Mesodermal cell (in vitro differentiated cells): ENCODE data around the gene IGFBP6.

Experiments used
- H3K27ac ChIP-seq: 2 replicates; pipeline ENCODE4 v1.7.0; 2013; ENCODE audit warnings: mild to moderate bottlenecking, low read depth, low read length, moderate library complexity; ENCODE audit not compliant: severe bottlenecking
- H3K36me3 ChIP-seq: 2 replicates; pipeline ENCODE4 v1.7.1; 2013; ENCODE audit warnings: mild to moderate bottlenecking, low read length, moderate library complexity; ENCODE audit not compliant: control insufficient read depth, insufficient read depth
- H3K4me1 ChIP-seq: one replicate; pipeline ENCODE4 v1.7.1; 2013; ENCODE audit warnings: mild to moderate bottlenecking, low read length; ENCODE audit not compliant: insufficient read depth, control insufficient read depth, poor library complexity, severe bottlenecking
- H3K4me3 ChIP-seq: 2 replicates; pipeline ENCODE4 v1.7.0; 2013; ENCODE audit warnings: low read length, control low read depth, mild to moderate bottlenecking; ENCODE audit not compliant: insufficient read depth, poor library complexity, severe bottlenecking; ENCODE audit errors: extremely low read depth
- H3K9me3 ChIP-seq: 2 replicates; pipeline ENCODE4 v1.7.1; 2013; ENCODE audit warnings: mild to moderate bottlenecking, low read length, moderate library complexity; ENCODE audit not compliant: control insufficient read depth
- WGBS, 2 experiments: methylation state at CpG; one replicate each; pipeline ENCODE4 v1.1.5; 2013; ENCODE audit warnings: missing lambda C conversion rate in 2 of 2; ENCODE audit not compliant: insufficient coverage in 2 of 2; 5-methylcytosine and 5-hydroxymethylcytosine counted together

Gene IGFBP6

DNA sequence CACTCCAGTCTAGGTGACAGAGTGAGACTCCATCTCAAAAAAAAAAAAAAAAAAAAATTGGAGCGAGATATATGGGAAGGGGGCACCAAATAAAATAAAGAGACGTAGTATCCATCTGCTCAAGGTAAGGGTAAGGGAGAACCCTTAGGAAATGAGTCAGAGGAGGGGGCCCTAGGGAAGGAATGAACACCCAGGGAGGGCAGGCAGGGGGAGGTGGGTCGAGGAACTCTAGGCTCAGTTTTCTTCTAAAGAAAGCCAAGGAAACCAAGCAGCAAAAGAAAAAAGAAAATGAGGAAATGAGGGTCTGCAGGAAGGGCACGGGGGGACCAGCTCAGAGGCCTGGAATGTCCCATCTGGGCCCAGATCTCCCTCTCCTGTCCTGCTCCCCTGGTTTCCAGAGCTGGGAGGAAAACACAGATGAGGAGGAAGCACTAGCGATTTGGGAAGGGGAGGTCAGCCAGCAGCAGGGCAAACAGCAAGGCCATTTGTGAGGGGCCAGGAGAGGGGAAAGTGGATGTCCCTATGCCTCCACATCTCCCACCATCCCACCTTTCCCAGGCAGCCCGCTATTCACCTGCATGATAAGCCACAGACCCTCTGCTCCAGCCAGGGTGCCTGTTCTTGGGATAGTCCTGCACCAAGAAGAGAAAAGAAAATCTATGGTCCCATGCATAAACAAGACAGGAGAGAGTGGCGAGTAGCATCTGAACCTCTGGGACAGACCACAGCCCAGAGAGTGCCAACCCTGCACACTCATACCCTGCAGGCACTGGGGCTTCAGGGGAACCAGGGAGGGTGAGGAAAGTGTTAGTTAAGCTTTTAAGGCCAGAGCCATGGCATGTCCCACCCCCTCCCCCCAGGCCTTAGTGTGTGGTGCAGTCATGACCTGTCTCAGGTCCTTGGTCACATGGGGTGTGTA is 30.1 kb upstream of the IGFBP6 start:
- Histone ChIP-seq H3K4me1 (peaks cover 37% of the 10 kb centered on the region), H3K36me3 (peaks cover 24% of the 10 kb centered on the region), H3K27ac (peak overlapping the region; percentile 53), H3K4me3 (no peak overlapping the region), H3K9me3 (no peaks in the 10 kb centered on the region)
- 82 to 89% methylated on average over 4 of the region's 7 CpGs for WGBS, 2 experiments

DNA sequence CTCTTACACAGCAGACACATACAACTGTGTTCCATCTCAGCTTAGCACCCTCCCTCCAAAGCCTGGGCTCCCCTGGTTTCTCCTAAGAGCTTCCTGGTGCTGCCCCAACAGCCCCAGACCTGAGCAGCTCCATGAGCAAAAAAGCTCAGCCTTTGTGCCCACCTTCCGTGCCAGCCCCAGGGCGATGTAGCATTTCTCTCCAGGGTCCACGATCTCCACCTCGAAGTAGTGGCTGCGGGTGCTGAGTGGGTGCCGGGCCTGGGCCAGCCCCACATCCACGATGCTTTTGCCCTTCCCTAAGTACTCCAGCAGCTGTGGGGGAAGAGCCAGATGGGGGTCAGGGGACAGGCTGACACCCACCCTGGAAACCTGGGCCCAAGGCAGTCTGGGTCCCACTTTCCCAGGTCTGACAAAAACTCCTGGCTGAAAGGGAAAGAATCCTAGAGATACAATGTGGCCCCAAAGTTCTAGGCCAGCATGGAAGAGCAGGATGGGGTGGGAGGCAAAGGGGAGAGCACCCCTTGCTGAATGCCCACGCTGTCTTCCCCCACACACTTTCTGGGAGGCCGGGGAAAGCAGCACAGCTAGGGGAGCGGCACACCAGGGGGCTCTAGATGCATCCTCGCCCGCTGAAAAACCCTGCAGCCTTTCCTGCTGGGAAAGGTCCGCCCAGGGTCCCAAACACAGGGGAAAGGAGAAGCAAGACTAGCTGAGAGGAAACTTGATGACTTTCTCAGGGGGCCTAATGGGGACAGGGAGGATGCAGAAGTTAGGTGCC is 29.3 kb upstream of the IGFBP6 start:
- Histone ChIP-seq H3K36me3 (peaks cover 19% of the 10 kb centered on the region), H3K4me1 (peaks cover 44% of the 10 kb centered on the region), H3K27ac (no peak overlapping the region), H3K4me3 (no peak overlapping the region), H3K9me3 (no peaks in the 10 kb centered on the region)
- 91 to 95% methylated on average over 11 to 12 of the region's 13 CpGs for WGBS, 2 experiments

DNA sequence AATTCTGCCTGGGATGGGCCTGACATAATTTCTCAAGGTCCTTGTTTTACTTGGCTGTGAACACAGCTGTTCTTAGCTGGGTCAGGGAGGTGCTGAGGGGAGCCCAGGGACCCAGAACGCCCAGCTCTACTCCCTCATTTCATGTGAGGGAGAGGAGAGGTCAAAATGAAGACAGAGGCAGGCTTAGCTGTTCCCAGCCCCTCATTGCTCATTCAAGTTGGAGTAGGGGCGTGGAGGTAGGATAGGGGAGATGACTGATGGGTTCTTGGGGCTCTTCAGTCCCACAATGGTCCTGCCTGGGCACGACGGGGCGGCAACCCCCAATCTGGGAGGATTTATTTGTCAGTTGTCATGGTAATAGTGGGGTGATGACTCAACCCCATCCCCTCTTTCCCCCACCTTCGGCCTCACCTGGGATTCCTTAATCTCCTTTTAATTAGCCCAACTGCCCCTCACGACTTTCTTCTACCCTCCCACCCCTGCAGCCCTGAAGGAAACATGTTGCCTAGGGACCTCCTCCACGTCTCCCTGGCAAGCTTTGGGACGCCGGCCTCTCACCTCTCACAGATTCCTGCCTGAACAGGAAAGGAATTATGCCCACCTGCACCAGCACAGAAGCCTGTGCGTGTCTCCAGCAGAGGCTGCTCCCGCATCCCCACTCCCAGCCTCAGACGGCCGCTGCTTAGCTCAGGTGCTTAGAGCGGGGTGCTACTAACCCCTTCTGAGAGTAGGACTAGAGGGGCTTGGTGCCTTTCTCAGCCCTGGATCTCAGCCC is 28.5 kb upstream of the IGFBP6 start:
- 68 to 90% methylated on average over 5 to 10 of the region's 15 CpGs for WGBS, 2 experiments
- no peak overlapping the region for H3K27ac ChIP-seq
- peaks cover 44% of the 10 kb centered on the region for H3K4me1 ChIP-seq
- H3K4me3 ChIP-seq = no peak overlapping the region
- no peaks in the 10 kb centered on the region for H3K9me3 ChIP-seq
- peaks cover 19% of the 10 kb centered on the region for H3K36me3 ChIP-seq

DNA sequence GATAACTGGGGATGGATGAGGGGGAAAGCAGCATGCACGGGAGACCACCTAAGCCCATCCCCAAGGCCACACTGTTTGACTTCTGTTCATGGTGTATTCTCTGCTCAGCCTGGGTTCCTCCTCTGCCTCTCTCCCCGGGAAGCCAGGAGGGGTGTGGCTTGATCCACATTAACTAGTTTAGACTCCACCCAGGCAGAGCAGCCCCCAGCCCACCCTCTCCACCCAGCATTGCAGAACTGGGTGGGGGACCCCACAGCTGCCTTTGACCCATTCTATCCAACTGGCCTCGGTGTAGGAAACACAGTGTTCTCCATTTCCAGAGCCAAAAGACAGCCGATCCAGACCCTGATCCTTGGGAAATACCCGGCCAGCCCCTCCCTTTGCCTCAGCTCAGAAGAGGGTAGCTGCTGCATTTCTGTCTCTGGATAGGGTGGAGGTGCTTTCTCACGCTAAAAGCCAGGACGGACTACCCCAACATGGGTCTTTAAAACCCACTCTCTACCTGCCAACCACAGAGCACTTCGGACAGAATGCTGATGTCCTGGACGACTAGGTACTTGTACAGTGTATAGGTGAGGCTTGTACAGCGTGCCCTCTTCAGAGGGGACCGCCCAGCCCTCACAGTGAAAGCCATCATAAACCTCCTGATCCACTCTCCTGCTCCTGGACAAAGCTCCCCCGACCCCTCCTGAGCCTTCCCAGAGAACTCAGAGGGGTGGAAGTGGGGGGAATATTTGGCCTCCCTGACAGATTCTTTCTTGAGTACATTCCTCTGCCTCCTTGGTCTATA is 27.7 kb upstream of the IGFBP6 start:
- whole genome bisulfite sequencing, 2 experiments = 79 to 82% methylated on average over 3 to 4 of the region's 12 CpGs
- H3K4me3 ChIP-seq = no peak overlapping the region
- peaks cover 44% of the 10 kb centered on the region for H3K4me1 ChIP-seq
- H3K9me3 ChIP-seq = no peaks in the 10 kb centered on the region
- H3K36me3 ChIP-seq = peaks cover 27% of the 10 kb centered on the region
- H3K27ac ChIP-seq = no peak overlapping the region

DNA sequence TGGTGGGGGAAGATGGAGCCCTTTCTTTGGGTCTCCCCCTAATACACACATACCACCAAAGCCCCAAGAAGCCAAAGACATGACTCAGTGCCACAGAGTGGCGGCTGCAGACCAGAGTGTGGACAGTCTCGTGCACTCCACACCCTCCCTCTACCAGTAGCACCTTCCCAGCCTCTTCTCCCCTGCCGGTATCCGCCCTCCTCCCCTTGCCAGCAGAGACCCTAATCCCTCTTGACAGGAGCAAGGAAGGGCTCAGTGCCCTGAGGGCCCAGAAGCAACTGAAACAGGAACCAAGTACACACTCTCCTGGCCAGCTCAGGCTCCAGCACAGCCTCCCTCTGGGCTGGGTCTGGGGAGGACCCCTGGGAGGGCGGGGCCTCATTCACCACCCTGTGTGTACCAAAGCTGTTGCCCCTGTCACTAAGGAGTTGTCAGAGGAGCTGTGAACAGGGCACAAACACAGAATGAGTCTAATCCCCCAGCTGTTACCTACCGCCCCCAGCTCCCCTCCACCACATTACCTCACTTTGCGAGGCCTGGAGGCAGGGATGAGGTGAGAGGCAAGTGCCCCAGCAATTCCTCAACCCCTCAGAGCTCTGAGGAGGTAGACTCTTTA is 26.5 kb upstream of the IGFBP6 start:
- H3K36me3 ChIP-seq = peaks cover 30% of the 10 kb centered on the region
- peak overlapping the region; percentile 53 for H3K27ac ChIP-seq
- H3K4me3 ChIP-seq = no peak overlapping the region

DNA sequence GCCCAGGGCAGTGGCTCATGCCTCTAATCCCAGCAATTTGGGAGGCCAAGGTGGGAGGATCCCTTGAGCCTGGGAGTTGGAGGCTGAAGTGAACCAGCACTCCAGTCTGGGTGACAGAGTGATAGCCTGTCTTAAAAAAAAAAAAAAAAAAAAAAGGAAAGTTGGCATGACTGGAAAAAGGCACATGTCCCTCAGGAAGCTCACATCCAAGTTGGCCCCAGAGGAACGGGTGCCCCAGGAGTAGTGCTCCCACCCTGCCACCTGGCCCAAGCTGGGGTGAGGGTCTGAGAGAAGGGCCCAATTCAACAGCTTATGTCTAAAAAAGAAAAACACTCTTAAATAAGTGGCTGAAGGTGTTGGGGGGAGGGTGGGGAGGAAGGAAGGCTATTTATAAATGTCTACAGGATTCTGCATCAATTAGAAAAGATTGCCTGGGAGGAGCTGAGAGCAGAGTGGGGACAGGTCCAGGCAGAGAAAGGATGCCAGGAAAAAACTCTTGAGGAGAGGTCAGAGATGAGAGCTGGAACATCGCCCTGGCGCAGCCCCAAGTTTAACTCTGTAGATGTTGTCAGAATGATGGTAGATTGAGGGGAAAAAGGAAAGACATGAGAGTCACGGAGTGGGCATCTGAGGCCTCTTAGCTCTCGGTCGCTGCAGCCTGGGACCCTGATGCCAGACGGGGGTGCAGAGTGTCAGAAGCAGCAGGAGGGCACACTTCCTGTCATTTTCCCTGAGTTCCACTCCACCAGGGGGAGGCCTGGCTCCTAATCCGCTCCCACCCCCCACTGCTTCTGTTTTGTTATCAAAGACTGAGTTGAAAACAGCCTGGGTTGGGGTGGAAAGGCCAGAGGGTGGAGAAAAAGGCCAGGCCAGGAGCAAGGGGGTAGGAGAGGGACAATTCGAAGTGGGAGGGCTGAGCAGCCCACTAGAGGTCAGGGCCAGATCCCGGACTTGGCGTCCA is 25.6 kb upstream of the IGFBP6 start:
- 53 to 64% methylated on average over 8 to 9 of the region's 11 CpGs for WGBS, 2 experiments
- peaks cover 35% of the 10 kb centered on the region for H3K4me1 ChIP-seq
- H3K9me3 ChIP-seq = no peaks in the 10 kb centered on the region
- peaks cover 33% of the 10 kb centered on the region for H3K36me3 ChIP-seq
- no peak overlapping the region for H3K4me3 ChIP-seq
- H3K27ac ChIP-seq = peak overlapping the region; percentile 53

More for the DNA sequence above, 26.5 kb upstream of the IGFBP6 start:
- Histone ChIP-seq H3K4me1 (peaks cover 44% of the 10 kb centered on the region), H3K9me3 (no peaks in the 10 kb centered on the region)
- 80 to 81% methylated on average over 1 to 4 of the region's 7 CpGs for WGBS, 2 experiments

DNA sequence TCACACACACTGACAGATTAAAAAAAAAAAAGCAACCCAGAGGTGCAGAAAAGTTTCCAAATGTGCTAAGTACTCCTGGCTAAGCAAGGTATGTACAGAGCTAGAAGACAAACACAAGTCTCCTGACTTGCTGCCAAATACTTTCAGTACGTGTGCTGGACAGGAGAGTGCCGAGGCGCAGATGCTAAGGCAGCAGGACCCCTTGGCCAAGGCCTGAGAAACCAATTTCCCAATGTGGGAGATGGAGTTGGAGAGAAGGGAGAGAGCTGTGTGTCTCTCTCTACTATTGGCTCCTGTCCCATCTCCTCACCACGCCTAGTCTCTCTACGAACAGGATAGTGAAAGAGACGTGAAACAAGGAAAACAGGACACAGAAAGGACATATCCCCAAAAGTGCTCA is 23.6 kb upstream of the IGFBP6 start:
- Histone ChIP-seq H3K4me3 (no peak overlapping the region), H3K4me1 (peaks cover 29% of the 10 kb centered on the region), H3K27ac (no peak overlapping the region), H3K36me3 (peaks cover 40% of the 10 kb centered on the region), H3K9me3 (no peaks in the 10 kb centered on the region)
- WGBS, 2 experiments = 94 to 97% methylated on average over 5 of the region's 6 CpGs

DNA sequence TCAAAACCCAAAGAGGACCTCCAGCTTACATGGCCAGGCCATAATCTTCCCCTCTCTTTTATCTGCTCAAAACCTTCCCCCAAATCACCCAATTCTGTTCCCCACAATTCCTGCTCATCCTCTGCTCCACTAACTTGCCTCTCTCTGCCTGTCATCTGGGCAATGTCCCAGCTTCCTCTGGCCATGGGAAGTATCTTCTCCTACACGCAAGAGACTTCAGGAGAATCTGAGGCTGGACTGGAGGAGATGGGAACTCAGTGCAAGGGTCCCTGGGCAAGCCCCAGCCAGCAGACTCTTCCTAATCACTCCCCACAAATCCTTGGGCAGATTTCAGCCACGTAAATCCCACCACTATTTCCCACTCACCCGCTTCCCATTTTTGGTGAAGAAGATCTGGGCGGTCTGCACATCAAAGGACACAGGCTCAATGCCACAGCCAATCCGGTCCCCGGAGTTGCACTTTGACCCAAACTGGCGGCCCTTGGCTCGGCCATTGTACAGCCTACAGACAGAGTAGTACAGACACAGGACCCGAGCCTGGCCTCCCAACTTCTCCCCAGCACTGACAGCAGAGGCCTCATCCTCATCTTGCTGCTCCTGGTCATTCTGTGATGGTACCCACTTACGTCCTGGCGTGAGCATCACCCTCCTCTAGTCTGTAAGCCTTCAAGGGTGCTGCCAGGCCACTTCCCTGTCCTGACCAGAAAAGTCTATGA is 23.0 kb upstream of the IGFBP6 start:
- Histone ChIP-seq H3K4me1 (peaks cover 29% of the 10 kb centered on the region), H3K36me3 (peaks cover 40% of the 10 kb centered on the region), H3K4me3 (no peak overlapping the region), H3K27ac (no peak overlapping the region), H3K9me3 (no peaks in the 10 kb centered on the region)
- WGBS, 2 experiments = 96 to 97% methylated on average over 8 to 11 of the region's 11 CpGs
